K562 (cell line): ENCODE measurements around the gene KCNJ8. TPM values are rescaled to one million over a fixed set of nuclear protein-coding genes. Genes with fewer than 3 reads are reported as not detected.
"Not testable (repeated sequence)": the region's sequence is repeated elsewhere in the genome, so short reads cannot be mapped to it uniquely, and the experiment has no call there.

Experiments used
- ATAC-seq: fragments of 200-7000 bp; cut with Tn5 transposase; 3 replicates; pipeline ENCODE4 v1.9.1; 2020; ENCODE audit warnings: moderate library complexity
- BruUV-seq: library from RNA; stranded (reverse); fragments of 400-500 nt; replicated peaks from 2 replicates; lab custom pipeline; 2021; lab: Mats Ljungman, UMichigan
- CTCF ChIA-PET: fragments of 300-600 bp; formaldehyde crosslinking; extraction: SDS; loops from one replicate; lab custom pipeline; 2021; ENCODE audit warnings: low intra/inter-chr PET ratio; lab: Yijun Ruan, JAX
- POLR2A ChIA-PET: fragments of 300-600, 350-650 bp; sonication (Branson Sonifier 250); formaldehyde crosslinking; extraction: SDS; loops from one replicate; lab custom pipeline; 2021; ENCODE audit warnings: antibody characterized with exemption, inconsistent platforms; lab: Yijun Ruan, JAX
- DNase-seq, 4 experiments: peaks; one replicate each; pipeline versions ENCODE4 v3.0.0 to v3.0.0-alpha.2; 2011 to 2018; ENCODE audit warnings: low spot score in 3 of 4, mixed read lengths in 3 of 4; ENCODE audit errors: extremely low read depth in 1 of 4
- FAIRE-seq: peaks from 2 replicates; lab custom pipeline; 2011; peaks lifted over from hg19 to GRCh38; lab: Jason Lieb, UNC
- H2AFZ ChIP-seq: 2 replicates; pipeline ENCODE4 v1.6.0; 2011; ENCODE audit warnings: low read depth, low read length, control low read depth, inconsistent platforms
- H3K27ac ChIP-seq: fragments of 200-600 bp; 3 replicates; pipeline ENCODE4 v1.8.0; 2011; ENCODE audit warnings: low read depth, mild to moderate bottlenecking, control low read depth, inconsistent platforms, low read length, moderate library complexity, mixed read lengths; ENCODE audit errors: extremely low read depth
- H3K27me3 ChIP-seq, 2 experiments: fragments of 300-600 bp in 1 of 2; 2 replicates in 1 of 2; 3 replicates in 1 of 2; pipeline versions ENCODE4 v1.6.0 to v1.8.0; 2011; ENCODE audit warnings: inconsistent platforms in 2 of 2, low read length in 2 of 2, mild to moderate bottlenecking in 1 of 2, mixed read lengths in 1 of 2, moderate library complexity in 1 of 2; ENCODE audit not compliant: control insufficient read depth in 2 of 2, insufficient read depth in 2 of 2
- H3K36me3 ChIP-seq: fragments of 300-600 bp; 3 replicates; pipeline ENCODE4 v1.8.0; 2011; ENCODE audit warnings: mild to moderate bottlenecking, low read length, inconsistent platforms; ENCODE audit not compliant: control insufficient read depth, insufficient read depth
- H3K4me1 ChIP-seq, 2 experiments: fragments of 200-600 bp in 1 of 2; replicated peaks in 1 of 2; 2 replicates in 1 of 2; 3 replicates in 1 of 2; pipeline versions ENCODE4 v1.5.1 to v1.8.0; 2011; ENCODE audit warnings: inconsistent platforms in 2 of 2, low read length in 2 of 2, mild to moderate bottlenecking in 1 of 2, mixed read lengths in 1 of 2, moderate library complexity in 1 of 2; ENCODE audit not compliant: control insufficient read depth in 2 of 2, insufficient read depth in 2 of 2
- H3K4me2 ChIP-seq: 2 replicates; pipeline ENCODE4 v1.6.1; 2011; ENCODE audit warnings: low read length, control low read depth, inconsistent platforms, mixed read lengths; ENCODE audit not compliant: insufficient read depth
- H3K4me3 ChIP-seq: fragments of 200-600 bp; sonication (generic), shearing (Covaris generic); 2 replicates; pipeline ENCODE4 v1.5.1; 2016; ENCODE audit warnings: control low read depth, inconsistent platforms
- H3K79me2 ChIP-seq: fragments of 200-600 bp; 3 replicates; pipeline ENCODE4 v1.8.0; 2011; ENCODE audit warnings: low read length, inconsistent platforms; ENCODE audit not compliant: control insufficient read depth, insufficient read depth
- H3K9ac ChIP-seq, 2 experiments: 2 replicates each; pipeline versions ENCODE4 v1.6.0 to v1.6.1; 2011; ENCODE audit warnings: low read depth in 2 of 2, low read length in 2 of 2, control low read depth in 1 of 2, inconsistent platforms in 1 of 2, mild to moderate bottlenecking in 1 of 2, mixed read lengths in 1 of 2; ENCODE audit not compliant: insufficient read depth in 1 of 2
- H3K9me1 ChIP-seq: one replicate; pipeline ENCODE4 v1.6.0; 2011; ENCODE audit warnings: inconsistent platforms, mild to moderate bottlenecking, low read length, moderate library complexity; ENCODE audit not compliant: control insufficient read depth, insufficient read depth
- H3K9me3 ChIP-seq: replicated peaks from 2 replicates; pipeline ENCODE4 v1.5.1; 2011; ENCODE audit warnings: low read depth, low read length, inconsistent platforms; ENCODE audit not compliant: control insufficient read depth, insufficient read depth
- H4K20me1 ChIP-seq: replicated peaks from 2 replicates; pipeline ENCODE4 v1.6.1; 2011; ENCODE audit warnings: low read length, inconsistent platforms, mixed read lengths; ENCODE audit not compliant: control insufficient read depth, insufficient read depth
- ZNF146 ChIP-seq: IDR thresholded peaks from one replicate; pipeline ENCODE4 v1.6.1; 2018; ENCODE audit warnings: missing compliant biosample characterization; ENCODE audit not compliant: unreplicated experiment
- ZNF165 ChIP-seq: fragments of 250-450 bp; sonication (Bioruptor Pico); IDR thresholded peaks from 2 replicates; pipeline ENCODE4 v1.4.0; 2020; ENCODE audit warnings: borderline replicate concordance
- ZNF41 ChIP-seq: fragments of 250-450 bp; sonication (Bioruptor Pico); conservative IDR thresholded peaks from 2 replicates; pipeline ENCODE4 v1.4.0; 2020; ENCODE audit warnings: mild to moderate bottlenecking
- ZSCAN29 ChIP-seq: fragments of 450-650 bp; IDR thresholded peaks from 2 replicates; pipeline ENCODE4 v1.6.1; 2017
- WGBS: fragments of 100-300 bp; shearing (Covaris generic); methylation state at CpG from one replicate; pipeline ENCODE4 v1.1.6; 2016; ENCODE audit warnings: low coverage, mixed read lengths; ENCODE audit not compliant: insufficient coverage; ENCODE audit errors: missing lambda C conversion rate; 5-methylcytosine and 5-hydroxymethylcytosine counted together
- in situ Hi-C: fragments of 300-500 bp; cut with MboI; formaldehyde crosslinking; loops from 4 replicates; pipeline ENCODE4 v1.15.0; 2018; ENCODE audit warnings: inconsistent platforms, mixed read lengths
- intact Hi-C: fragments of 100-400 bp; cut with micrococcal nuclease; formaldehyde crosslinking; loops from 2 replicates; pipeline ENCODE4 v1.14.2; 2022
- polyA plus RNA-seq, 8 experiments: library from polyadenylated mRNA; depleted of rRNA in 4 of 8; stranded (reverse) in 5 of 8; unstranded in 3 of 8; fragments of >200 nt; fragmentation: Nextera tagmentation in 2 of 8; fragmentation: Illumina TruSeq in 1 of 8; extraction: Ambion mirVana in 2 of 8; extraction: Trizol in 1 of 8; gene quantifications; 2 replicates each; pipeline versions ENCODE4 v1.2.1 to v1.2.3, GENCODE V29; 2011 to 2014; ENCODE audit warnings: inconsistent platforms in 1 of 8, missing spikeins in 1 of 8
- total RNA-seq, 7 experiments: library from RNA; depleted of rRNA in 6 of 7; stranded (reverse); fragments of >200 nt in 6 of 7; fragmentation: Illumina TruSeq in 2 of 7; extraction: Trizol in 2 of 7; gene quantifications; 2 replicates each; pipeline versions ENCODE4 v1.2.1 to v1.2.3, GENCODE V29; 2011 to 2021; ENCODE audit warnings: low replicate concordance in 1 of 7

Gene KCNJ8
- total and polyA plus RNA-seq, 9 of the 15 experiments (the other 6 are each of a cell fraction or from before 2014, with no cell fraction given): 0.28 to 3.6 (median 1.1) TPM

DNA sequence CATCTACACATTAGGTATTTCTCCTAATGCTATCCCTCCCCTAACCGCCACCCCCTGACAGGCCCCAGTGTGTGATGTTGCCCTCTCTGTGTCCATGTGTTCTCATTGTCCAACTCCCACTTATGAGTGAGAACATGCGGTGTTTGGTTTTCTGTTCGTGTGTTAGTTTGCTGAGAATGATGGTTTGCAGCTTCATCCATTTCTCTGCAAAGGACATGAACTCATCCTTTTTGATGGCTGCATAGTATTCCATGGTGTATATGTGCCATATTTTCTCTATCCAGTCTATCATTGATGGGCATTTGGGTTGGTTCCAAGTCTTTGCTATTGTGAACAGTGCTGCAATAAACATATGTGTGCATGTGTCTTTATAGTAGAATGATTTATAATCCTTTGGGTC is 8.2 kb upstream of the KCNJ8 start:
- WGBS: 24% methylated on average over 3 of the region's 3 CpGs

GRCh38 chr12:21780786-21781185 is 6.3 kb upstream of the KCNJ8 start:
- intact Hi-C loops (no loop called here), in situ Hi-C loops (no loop called here)
- H3K9ac ChIP-seq: no peak overlapping the region
- no peak overlapping the region for H2AFZ ChIP-seq
- no peaks in the 10 kb centered on the region for H3K27me3 ChIP-seq
- no peaks in the 10 kb centered on the region for H3K9me3 ChIP-seq
- H3K4me1 ChIP-seq: no peaks in the 10 kb centered on the region
- no peak for TF ChIP-seq ZSCAN29
- no peak for TF ChIP-seq ZNF165 (CRISPR knock-in tag)
- TF ChIP-seq ZNF41: no peak
- no peak overlapping the region for H3K27ac ChIP-seq
- no peaks in the 10 kb centered on the region for H4K20me1 ChIP-seq
- no peak overlapping the region for H3K4me3 ChIP-seq
- ChIA-PET POLR2A (no interaction called here), CTCF (no interaction called here)
- DNase-seq: no peak
- WGBS: 23% methylated on average over 3 of the region's 3 CpGs
- FAIRE-seq: no peak
- H3K79me2 ChIP-seq: no peaks in the 10 kb centered on the region
- H3K9me1 ChIP-seq: no peaks in the 10 kb centered on the region
- H3K36me3 ChIP-seq: no peaks in the 10 kb centered on the region
- ATAC-seq: no peak
- BruUV-seq: no TSS peak
- H3K4me2 ChIP-seq: no peak overlapping the region

More for the DNA sequence above, 8.2 kb upstream of the KCNJ8 start:
- FAIRE-seq, in situ Hi-C loops, H4K20me1 ChIP-seq, DNase-seq, H3K9me3 ChIP-seq, BruUV-seq, H2AFZ ChIP-seq, H3K9me1 ChIP-seq, POLR2A ChIA-PET, intact Hi-C loops, H3K4me2 ChIP-seq, H3K79me2 ChIP-seq, H3K27me3 ChIP-seq, H3K4me1 ChIP-seq, ATAC-seq, H3K36me3 ChIP-seq, CTCF ChIA-PET, H3K9ac ChIP-seq, H3K27ac ChIP-seq, H3K4me3 ChIP-seq: not testable (repeated sequence)
- TF ChIP-seq ZNF146: peak; percentile 85
